Medulla oblongata (tissue), 1 donor: ENCODE results near the gene GNA15.
"Not testable (repeated sequence)": the region's sequence is repeated elsewhere in the genome, so short reads cannot be mapped to it uniquely, and the experiment has no call there.

Source experiments
- DNase-seq: peaks from one replicate; pipeline ENCODE4 v3.0.0-alpha.2; 2015; ENCODE audit errors: extremely low spot score

The GNA15 gene

GRCh38 chr19:3190921-3191805 lies 55.3 kb downstream of the GNA15 start:
- DNase-seq: no peak

- DNase-seq: not testable (repeated sequence)
These were observed 55.9 kb downstream of the GNA15 start for GRCh38 chr19:3191806-3192104.

GRCh38 chr19:3192228-3192635 lies 56.4 kb downstream of the GNA15 start:
- DNase-seq: no peak

- no peak for DNase-seq
These were observed 56.9 kb downstream of the GNA15 start for GRCh38 chr19:3192684-3193083.

DNA sequence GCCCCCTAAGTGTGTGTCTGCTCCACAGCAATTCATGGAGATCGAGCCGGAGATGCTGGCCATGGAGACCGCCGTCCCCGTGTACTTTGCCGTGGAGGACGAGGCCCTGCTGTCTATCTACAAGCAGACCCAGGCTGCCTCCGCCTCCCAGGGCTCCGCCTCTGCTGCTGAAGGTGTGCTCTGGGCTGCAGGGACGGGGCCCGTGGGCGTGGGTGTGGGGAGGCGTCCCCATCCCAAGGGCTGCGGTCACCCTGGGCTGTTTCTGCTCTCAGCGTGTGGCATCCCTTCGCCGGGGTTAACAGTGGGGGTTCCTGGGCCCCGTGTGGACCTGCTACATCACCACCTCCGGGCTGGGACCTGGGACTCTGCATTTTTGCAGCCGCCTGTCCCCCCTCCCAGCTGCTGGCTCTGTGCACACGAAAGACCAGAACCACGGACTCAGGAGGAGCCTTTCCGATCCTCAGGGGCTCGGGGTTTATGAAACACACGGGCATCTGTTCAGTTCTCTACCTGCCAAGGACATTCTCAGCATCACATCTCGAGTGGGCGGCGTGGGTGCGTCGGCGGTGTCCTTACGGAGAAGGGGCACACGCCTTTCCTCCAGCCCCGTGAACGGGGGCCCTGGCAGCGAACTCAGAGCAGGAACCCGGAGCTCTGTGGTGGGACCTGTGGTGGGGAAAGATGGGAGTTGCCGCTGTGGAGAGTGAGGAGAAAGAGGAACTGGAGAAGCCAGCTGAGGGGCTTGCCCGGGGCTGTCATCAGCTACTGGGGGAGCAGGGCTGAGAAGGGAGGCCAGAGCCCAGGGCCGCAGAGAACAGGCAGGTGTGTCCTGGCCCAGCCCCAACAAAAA lies 57.6 kb downstream of the GNA15 start:
- no peak for DNase-seq

DNA sequence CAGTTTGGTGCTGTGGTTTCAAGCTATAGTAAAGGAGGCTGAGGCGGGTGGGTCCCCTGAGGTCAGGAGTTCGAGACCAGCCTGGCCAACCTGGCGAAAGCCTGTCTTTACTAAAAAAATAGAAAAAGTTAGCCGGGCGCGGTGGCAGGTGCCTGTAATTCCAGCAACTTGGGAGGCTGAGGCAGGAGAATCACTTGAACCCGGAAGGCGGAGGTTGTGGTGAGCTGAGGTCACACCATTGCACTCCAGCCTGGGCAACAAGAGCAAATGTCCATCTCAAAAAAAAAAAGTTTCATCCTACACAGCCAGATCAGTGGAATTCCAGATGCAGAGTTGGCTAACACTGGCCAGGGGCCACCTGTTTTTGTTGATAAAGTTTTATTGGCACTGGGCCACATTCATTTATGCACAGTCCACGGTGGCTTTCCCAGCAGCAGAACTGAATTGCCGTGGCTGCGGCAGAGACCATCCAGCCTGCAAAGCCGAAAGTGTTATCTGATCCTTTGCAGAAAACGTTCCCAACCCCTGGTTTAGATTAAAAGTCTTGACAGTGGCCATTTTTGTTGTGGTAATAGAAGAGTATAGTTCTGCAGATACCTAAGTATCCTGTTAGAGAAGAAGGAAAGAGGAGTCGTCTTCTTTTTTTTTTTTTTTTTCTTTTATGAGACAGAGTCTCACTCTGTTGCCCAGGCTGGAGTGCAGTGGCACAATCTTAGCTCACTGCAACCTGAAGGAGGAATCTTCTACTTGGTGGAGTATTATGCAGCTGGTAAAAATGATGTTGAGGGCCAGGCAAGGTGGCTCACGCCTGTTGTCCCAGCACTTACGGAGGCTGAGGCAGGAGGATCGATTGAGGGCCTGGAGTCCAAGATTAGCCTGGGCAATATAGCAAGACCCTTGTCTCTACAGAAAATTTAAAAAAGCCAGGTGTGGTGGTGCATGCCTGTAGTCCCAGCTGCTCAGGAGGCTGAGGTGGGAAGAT lies 58.6 kb downstream of the GNA15 start:
- DNase-seq: no peak

DNA sequence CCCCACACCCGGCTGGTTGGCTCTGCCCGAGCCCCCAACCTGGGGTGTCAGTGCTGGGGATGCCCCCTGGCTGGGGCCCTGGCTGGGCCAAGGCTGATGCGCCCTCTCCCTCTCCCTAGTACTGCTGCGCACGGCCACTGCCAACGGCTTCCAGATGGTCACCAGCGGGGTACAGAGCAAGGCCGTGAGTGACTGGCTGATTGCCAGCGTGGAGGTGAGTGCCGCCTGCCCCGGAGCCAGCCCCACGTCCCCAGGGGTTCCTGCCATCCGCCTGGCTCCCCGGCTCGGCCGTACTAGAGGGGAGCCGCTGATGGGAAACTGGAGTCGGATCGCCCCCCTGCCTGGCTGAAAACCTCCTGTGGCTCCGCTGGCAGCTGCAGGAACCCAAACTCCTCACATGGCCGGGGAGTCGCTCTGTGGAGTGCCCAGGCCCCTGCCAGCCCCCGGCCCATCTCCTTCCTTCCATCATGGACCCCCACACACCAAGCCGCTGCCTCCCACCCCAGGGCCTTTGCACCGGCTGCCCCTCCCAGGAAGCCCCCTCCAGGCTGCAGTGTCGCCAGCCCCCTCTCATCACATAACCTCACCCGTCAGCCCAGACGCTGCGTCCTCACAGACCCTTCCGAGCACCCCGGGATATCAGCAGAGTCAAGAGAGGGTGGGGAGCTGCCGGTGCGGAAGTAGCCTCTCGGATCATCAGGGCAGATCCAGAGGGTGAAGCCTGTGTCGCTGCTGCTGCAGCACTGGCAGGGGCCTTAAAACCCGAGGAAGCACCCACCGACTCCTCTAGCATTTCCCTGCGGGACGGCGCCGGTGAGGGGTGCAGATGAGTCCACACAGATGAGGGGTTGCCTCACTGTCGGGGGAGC lies 60.5 kb downstream of the GNA15 start:
- DNase-seq: no peak

GRCh38 chr19:3196933-3197205 lies 61.0 kb downstream of the GNA15 start:
- DNase-seq: no peak

GRCh38 chr19:3198901-3199700 lies 63.3 kb downstream of the GNA15 start:
- no peak for DNase-seq

DNA sequence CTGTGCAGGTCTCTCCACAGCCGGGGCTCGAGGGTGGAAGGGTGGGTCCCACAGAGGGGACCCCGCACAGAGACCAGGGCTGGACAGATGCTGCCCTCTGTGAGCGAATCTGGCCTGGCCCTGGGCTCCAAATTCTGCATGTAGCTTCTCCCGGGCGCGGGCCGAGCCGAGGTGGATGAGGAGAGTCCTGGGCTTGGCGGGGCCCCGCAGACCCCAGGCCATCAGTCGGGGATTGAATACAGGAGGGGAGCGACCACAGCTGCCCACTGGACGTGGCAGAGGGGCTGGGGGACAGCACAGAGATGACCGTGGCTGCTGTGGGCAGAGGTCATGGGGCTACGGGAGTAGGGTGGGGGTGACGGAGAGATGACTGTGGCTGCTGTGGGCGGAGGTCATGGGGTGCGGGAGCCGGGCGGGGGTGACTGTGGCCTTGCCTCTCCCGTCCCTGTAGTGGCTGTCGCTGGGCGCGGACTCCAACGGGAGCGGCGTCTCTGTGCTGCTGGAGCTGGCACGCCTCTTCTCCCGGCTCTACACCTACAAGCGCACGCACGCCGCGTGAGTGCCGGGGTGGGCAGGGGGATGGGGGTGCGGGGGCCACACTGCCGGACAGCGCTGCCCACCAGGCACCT lies 65.4 kb downstream of the GNA15 start:
- no peak for DNase-seq

DNA sequence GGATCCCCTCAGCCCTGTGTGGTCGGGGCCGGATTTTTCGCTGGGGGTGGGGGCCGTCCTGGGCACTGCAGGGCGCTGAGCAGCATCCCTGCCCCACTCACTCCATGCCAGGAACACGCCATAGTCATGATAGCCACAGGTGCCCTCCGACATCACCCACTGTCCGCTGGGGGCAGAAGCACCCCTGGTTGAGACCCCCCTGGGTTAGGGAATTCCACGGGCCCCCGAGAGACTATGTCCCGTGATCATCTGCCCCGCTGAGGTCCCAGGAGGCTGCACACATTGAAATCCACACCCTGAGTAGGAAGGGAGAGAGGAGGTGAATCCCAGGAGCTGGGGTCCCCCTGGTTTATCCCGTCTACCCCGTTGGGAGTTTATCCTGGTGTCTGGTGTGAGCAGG lies 66.1 kb downstream of the GNA15 start:
- DNase-seq: no peak

- no peak for DNase-seq
These were observed 66.5 kb downstream of the GNA15 start for GRCh38 chr19:3202346-3202745.

DNA sequence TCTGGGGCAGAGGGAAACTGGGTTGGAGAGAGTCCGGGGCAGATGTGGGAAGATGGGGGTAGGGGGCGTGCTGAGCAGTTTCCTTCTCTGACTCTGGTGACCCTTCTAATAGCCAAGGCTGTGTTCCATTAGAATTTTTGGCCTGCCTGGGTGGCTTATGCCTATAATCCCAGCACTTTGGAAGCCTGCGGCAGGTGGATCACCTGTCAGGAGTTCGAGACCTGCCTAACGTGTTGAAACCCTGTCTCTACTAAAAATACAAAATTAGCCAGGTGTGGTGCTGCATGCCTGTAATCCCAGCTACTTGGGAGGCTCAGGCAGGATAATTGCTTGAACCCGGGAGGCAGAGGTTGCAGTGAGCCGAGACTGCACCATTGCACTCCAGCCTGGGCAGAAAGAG lies 67.1 kb downstream of the GNA15 start:
- DNase-seq: not testable (repeated sequence)

- no peak for DNase-seq
These were observed 68.2 kb downstream of the GNA15 start for GRCh38 chr19:3203805-3204645.

GRCh38 chr19:3204646-3205275 lies 68.9 kb downstream of the GNA15 start:
- no peak for DNase-seq

- no peak for DNase-seq
These were observed 70.6 kb downstream of the GNA15 start for GRCh38 chr19:3206216-3206953.

DNA sequence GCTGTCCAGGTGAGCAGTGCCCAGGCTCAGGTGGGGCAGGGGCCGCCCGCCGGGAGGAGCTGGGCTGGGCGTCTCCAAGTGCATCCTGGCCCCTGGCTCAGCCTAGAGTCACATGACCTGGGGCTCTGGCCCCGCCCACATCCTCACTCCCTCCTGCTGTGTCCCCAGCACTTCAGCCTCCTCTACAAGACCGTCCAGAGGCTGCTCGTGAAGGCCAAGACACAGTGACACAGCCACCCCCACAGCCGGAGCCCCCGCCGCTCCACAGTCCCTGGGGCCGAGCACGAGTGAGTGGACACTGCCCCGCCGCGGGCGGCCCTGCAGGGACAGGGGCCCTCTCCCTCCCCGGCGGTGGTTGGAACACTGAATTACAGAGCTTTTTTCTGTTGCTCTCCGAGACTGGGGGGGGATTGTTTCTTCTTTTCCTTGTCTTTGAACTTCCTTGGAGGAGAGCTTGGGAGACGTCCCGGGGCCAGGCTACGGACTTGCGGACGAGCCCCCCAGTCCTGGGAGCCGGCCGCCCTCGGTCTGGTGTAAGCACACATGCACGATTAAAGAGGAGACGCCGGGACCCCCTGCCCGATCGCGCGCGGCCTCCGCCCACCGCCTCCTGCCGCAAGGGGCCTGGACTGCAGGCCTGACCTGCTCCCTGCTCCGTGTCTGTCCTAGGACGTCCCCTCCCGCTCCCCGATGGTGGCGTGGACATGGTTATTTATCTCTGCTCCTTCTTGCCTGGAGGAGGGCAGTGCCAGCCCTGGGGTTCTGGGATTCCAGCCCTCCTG lies 71.8 kb downstream of the GNA15 start:
- no peak for DNase-seq
